ENCODE results near the gene ETV4.
"Not testable (repeated sequence)": the region's sequence is repeated elsewhere in the genome, so short reads cannot be mapped to it uniquely, and the experiment has no call there.

Gene ETV4

GRCh38 chr17:43543300-43543699, 2.8 kb downstream of the ETV4 start:
- DNase-seq = no peak

GRCh38 chr17:43542859-43543258, 3.3 kb downstream of the ETV4 start:
- no peak for DNase-seq

- DNase-seq = no peak
These were observed 5.1 kb downstream of the ETV4 start for GRCh38 chr17:43540821-43541674.

GRCh38 chr17:43536236-43536992, 9.7 kb downstream of the ETV4 start:
- no peak for DNase-seq

- no peak for DNase-seq
These were observed 11.2 kb downstream of the ETV4 start for GRCh38 chr17:43534909-43535308.

GRCh38 chr17:43533699-43534098, 12.4 kb downstream of the ETV4 start:
- no peak for DNase-seq

- no peak for DNase-seq
These were observed 13.6 kb downstream of the ETV4 start for GRCh38 chr17:43532581-43532980.

GRCh38 chr17:43531955-43532354, 14.2 kb downstream of the ETV4 start:
- DNase-seq = no peak

GRCh38 chr17:43531082-43531378, 15.1 kb downstream of the ETV4 start:
- no peak for DNase-seq

- DNase-seq = no peak
These were observed 15.7 kb downstream of the ETV4 start for GRCh38 chr17:43530288-43531081.

GRCh38 chr17:43529947-43530287, 16.2 kb downstream of the ETV4 start:
- no peak for DNase-seq

- DNase-seq = no peak
These were observed 16.9 kb downstream of the ETV4 start for GRCh38 chr17:43528988-43529814.

GRCh38 chr17:43528319-43528987, 17.7 kb downstream of the ETV4 start:
- no peak for DNase-seq

GRCh38 chr17:43526886-43527648, 19.1 kb downstream of the ETV4 start:
- DNase-seq = no peak

- no peak for DNase-seq
These were observed 21.1 kb downstream of the ETV4 start for GRCh38 chr17:43524945-43525575.

GRCh38 chr17:43521389-43521788, 24.8 kb downstream of the ETV4 start:
- no peak for DNase-seq

GRCh38 chr17:43517615-43518386, 28.3 kb downstream of the ETV4 start:
- no peak for DNase-seq

GRCh38 chr17:43517161-43517560, 29.0 kb downstream of the ETV4 start:
- DNase-seq = no peak

GRCh38 chr17:43515656-43516055, 30.5 kb downstream of the ETV4 start:
- DNase-seq = no peak

GRCh38 chr17:43511199-43511598, 34.9 kb downstream of the ETV4 start:
- not testable (repeated sequence) for DNase-seq
